GM12875 (cell line): ENCODE data around the gene OTUB2.

ENCODE experiments used
- H3K4me3 ChIP-seq: one replicate; pipeline ENCODE4 v1.5.1; 2011; ENCODE audit warnings: low read depth, low read length, control low read depth
- TF ChIP-seq, protein P1 (sequence below): IDR thresholded peaks from 2 replicates; pipeline ENCODE4 v1.5.1; 2011; ENCODE audit warnings: low read depth, mild to moderate bottlenecking, control low read depth, inconsistent platforms, low read length, moderate library complexity, borderline replicate concordance; ENCODE audit not compliant: insufficient read depth

The OTUB2 gene

DNA sequence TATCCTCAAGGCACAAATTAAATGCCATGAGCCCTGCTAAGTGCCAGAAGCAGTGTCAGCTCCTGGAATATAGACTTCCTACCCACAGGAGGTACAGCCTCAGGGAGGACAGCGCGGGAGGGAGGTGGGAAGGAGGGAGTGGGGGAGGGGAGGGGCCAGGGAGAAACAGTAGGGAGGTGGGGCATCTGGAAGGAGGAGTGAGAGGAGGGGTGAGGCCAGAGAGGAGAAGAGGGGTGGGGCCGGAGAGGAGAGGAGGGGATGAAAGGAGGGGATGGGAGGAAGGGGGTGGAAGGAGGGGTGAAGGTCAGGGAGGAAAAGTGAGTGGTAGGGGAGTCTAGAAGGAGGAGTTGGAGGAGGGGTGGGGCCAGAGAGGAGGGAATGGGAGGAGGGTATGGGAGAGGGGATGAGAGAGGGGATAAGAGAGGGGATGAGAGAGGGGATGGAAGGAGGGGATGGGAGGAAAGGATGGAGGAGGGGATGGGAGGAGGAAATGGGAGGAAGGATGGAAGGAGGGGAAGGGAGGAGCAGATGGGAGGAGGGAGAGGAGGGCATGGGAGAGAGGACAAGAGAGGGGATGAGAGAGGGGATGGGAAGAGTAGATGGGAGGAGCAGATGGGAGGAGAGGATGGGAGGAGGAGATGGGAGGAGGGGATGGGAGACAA is 38.2 kb upstream of the OTUB2 start:
- TF ChIP-seq, protein P1, sequence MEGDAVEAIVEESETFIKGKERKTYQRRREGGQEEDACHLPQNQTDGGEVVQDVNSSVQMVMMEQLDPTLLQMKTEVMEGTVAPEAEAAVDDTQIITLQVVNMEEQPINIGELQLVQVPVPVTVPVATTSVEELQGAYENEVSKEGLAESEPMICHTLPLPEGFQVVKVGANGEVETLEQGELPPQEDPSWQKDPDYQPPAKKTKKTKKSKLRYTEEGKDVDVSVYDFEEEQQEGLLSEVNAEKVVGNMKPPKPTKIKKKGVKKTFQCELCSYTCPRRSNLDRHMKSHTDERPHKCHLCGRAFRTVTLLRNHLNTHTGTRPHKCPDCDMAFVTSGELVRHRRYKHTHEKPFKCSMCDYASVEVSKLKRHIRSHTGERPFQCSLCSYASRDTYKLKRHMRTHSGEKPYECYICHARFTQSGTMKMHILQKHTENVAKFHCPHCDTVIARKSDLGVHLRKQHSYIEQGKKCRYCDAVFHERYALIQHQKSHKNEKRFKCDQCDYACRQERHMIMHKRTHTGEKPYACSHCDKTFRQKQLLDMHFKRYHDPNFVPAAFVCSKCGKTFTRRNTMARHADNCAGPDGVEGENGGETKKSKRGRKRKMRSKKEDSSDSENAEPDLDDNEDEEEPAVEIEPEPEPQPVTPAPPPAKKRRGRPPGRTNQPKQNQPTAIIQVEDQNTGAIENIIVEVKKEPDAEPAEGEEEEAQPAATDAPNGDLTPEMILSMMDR = no peak
- H3K4me3 ChIP-seq = no peak overlapping the region

DNA sequence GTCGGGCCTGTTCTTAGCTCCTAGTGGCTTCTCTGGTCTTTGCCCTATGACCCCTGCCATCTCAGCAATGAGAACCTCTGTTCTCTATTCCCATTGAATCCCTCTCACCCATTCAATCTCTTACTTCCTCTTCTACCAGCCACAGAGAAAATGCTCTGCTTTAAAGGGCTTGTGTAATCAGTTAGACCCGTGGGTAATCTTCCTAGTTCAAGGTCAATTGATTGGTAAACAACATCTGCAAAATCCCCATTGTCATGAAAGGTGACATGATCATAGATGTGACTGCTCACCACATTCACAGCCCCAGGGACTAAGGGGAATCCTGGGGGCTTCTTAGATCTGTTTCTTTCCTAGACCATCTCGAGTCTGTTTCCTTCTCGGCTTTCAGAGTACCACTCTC is 36.2 kb upstream of the OTUB2 start:
- TF ChIP-seq, protein P1 = no peak
- H3K4me3 ChIP-seq = no peak overlapping the region

DNA sequence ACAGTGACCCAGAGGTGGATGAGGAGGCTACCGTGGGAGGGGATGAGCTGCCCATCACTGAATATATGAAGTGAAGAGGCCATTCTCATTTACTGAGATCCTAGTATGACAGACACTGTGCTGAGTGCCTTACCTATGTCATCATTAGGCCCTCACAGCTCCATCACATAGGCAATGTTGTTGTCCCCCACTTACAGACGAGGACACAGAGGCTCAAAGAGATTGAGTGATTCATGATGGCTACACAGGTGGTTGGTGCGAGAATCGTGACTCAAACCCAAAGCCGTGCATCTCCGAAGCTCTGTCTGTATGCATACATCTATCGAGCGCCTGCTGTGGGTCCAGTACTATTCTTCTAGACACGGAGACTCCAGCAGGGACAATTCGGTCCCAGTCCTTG is 34.9 kb upstream of the OTUB2 start:
- H3K4me3 ChIP-seq = no peak overlapping the region
- TF ChIP-seq, protein P1 = no peak

DNA sequence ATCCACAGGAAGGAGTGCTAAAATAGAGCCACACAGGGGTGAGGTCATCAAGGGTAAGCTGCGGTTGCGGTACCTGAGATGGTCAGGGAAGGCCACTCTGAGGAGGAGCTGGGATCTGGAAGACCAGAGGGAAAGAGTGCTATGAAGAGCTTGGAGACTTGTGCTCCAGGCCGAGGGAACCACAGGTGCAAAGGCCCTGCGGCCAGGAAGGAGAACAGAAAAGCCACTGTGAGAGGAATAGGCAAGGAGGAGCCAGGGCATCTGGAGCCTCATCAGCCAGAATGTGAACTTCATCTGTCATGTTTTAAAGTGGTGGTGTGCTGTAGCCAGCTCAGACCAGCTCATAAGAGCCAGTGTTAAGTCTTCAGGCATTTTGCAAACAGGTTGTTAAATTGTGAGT is 34.5 kb upstream of the OTUB2 start:
- H3K4me3 ChIP-seq = no peak overlapping the region
- TF ChIP-seq, protein P1 = no peak

- no peak overlapping the region for H3K4me3 ChIP-seq
- TF ChIP-seq, protein P1 = no peak
Measured at GRCh38 chr14:93993382-93993781, 32.8 kb upstream of the OTUB2 start.

DNA sequence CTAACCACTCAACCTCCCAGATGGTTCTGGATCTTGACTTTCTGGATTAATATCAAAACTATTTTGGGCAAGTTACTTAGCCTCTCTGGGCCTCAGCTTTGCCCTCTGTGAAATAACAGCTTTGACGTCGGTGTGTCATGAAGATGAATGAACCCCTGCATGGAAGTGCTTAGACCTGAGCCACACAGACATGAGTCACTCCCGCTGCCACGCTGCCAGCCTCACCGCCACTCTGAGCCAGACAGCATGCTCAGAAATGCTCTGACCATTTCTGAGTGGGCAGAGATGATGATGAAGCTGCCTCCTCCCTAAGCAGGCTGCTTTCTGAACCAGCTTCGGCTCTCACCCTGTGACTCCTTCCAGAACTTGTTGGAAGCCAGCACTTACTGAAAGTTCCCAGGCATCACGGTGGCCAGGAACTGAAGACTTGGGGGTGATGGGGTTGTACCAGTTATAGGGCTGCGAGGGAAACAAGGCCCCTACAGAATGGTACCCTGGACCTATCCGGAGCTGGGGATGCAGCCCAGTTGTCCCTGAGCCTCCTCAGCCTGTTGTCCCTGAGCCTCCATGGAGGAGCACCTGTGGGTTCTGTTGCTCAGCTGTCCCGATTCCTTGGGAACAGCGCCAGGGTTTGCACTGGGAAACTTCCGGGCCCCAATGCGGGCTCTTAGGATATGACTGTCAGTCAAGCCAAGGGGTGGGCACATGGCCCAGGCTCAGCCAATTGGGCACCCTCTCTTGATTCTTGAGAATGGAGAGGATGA is 31.0 kb upstream of the OTUB2 start:
- TF ChIP-seq, protein P1 = no peak
- no peak overlapping the region for H3K4me3 ChIP-seq
